H1 (cell line): Measurements from ENCODE around the gene WIPF3. TPM values are rescaled to one million over a fixed set of nuclear protein-coding genes. Genes with fewer than 3 reads are reported as not detected.

Experiments
- CTCF ChIA-PET: fragments of 300-600 bp; sonication (Branson Sonifier 250); formaldehyde crosslinking; loops from one replicate; lab custom pipeline; 2021; ENCODE audit not compliant: partially characterized antibody; lab: Charles Lee
- POLR2A ChIA-PET: fragments of 300-600 bp; sonication (Branson Sonifier 250); formaldehyde crosslinking; loops from one replicate; lab custom pipeline; 2021; ENCODE audit warnings: inconsistent platforms; ENCODE audit not compliant: partially characterized antibody; lab: Charles Lee
- DNase-seq, 2 experiments: peaks; one replicate each; pipeline versions ENCODE4 v3.0.0 to v3.0.0-alpha.2; 2010 to 2022; ENCODE audit warnings: low spot score in 2 of 2, low read depth in 1 of 2, mixed read lengths in 1 of 2
- FAIRE-seq: peaks from 2 replicates; lab custom pipeline; 2011; peaks lifted over from hg19 to GRCh38; lab: Jason Lieb, UNC
- H2AFZ ChIP-seq: 2 replicates; pipeline ENCODE4 v1.8.1; 2012; ENCODE audit warnings: low read length, inconsistent platforms
- H2AK5ac ChIP-seq: 2 replicates; pipeline ENCODE4 v1.6.1; 2013; ENCODE audit warnings: low read depth, low read length
- H2BK120ac ChIP-seq: replicated peaks from 2 replicates; pipeline ENCODE3; 2013; ENCODE audit warnings: low read depth, low read length, inconsistent platforms
- H2BK12ac ChIP-seq: 2 replicates; pipeline ENCODE4 v1.6.1; 2013; ENCODE audit warnings: low read depth, low read length
- H2BK15ac ChIP-seq: 2 replicates; pipeline ENCODE4 v1.6.1; 2013; ENCODE audit warnings: low read length
- H2BK20ac ChIP-seq: 2 replicates; pipeline ENCODE4 v1.6.1; 2013; ENCODE audit warnings: low read length
- H2BK5ac ChIP-seq: 2 replicates; pipeline ENCODE4 v1.6.1; 2013; ENCODE audit warnings: low read depth, low read length
- H3K14ac ChIP-seq: 2 replicates; pipeline ENCODE4 v1.6.1; 2013; ENCODE audit warnings: inconsistent platforms; ENCODE audit not compliant: insufficient read length
- H3K18ac ChIP-seq: 2 replicates; pipeline ENCODE4 v1.6.1; 2013; ENCODE audit warnings: low read length; ENCODE audit errors: extremely low read depth
- H3K23ac ChIP-seq: 2 replicates; pipeline ENCODE4 v1.6.1; 2013; ENCODE audit warnings: inconsistent platforms; ENCODE audit not compliant: insufficient read length
- H3K23me2 ChIP-seq: 2 replicates; pipeline ENCODE4 v1.6.1; 2013; ENCODE audit warnings: low read depth, low read length
- H3K27ac ChIP-seq: 2 replicates; pipeline ENCODE4 v1.6.1; 2011; ENCODE audit warnings: low read depth, low read length, inconsistent platforms
- H3K27me3 ChIP-seq, 4 experiments: replicated peaks in 1 of 4; 1 replicate in 1 of 4; 2 replicates in 3 of 4; pipeline versions ENCODE4 v1.6.1 to v1.8.1; 2011 to 2013; ENCODE audit warnings: low read length in 3 of 4, mild to moderate bottlenecking in 3 of 4, inconsistent platforms in 2 of 4, mixed read lengths in 2 of 4, moderate library complexity in 1 of 4; ENCODE audit not compliant: control insufficient read depth in 3 of 4, insufficient read depth in 3 of 4; ENCODE audit errors: extremely low read depth in 1 of 4
- H3K36me3 ChIP-seq, 4 experiments: 2 replicates each; pipeline versions ENCODE4 v1.6.1 to v1.8.1; 2011 to 2013; ENCODE audit warnings: mild to moderate bottlenecking in 4 of 4, low read length in 3 of 4, moderate library complexity in 2 of 4, control low read depth in 1 of 4, inconsistent platforms in 1 of 4; ENCODE audit not compliant: insufficient read depth in 4 of 4, control insufficient read depth in 2 of 4
- H3K4ac ChIP-seq: replicated peaks from 2 replicates; pipeline ENCODE3; 2013; ENCODE audit warnings: low read length, low read depth, mixed read lengths, inconsistent platforms; ENCODE audit not compliant: insufficient read length
- H3K4me1 ChIP-seq, 4 experiments: replicated peaks in 1 of 4; 1 replicate in 1 of 4; 2 replicates in 3 of 4; pipeline versions ENCODE4 v1.6.1 to v1.8.1; 2011 to 2013; ENCODE audit warnings: low read length in 3 of 4, inconsistent platforms in 2 of 4, mixed read lengths in 1 of 4; ENCODE audit not compliant: insufficient read depth in 4 of 4, control insufficient read depth in 3 of 4
- H3K4me2 ChIP-seq, 2 experiments: 2 replicates each; pipeline versions ENCODE4 v1.6.1 to v1.8.1; 2011 to 2013; ENCODE audit warnings: low read depth in 2 of 2, low read length in 2 of 2, control low read depth in 1 of 2, inconsistent platforms in 1 of 2, mild to moderate bottlenecking in 1 of 2; ENCODE audit not compliant: insufficient read depth in 1 of 2
- H3K4me3 ChIP-seq, 4 experiments: fragments of 200-600, 300-600 bp in 1 of 4; sonication (generic), shearing (Covaris generic), sonication (Bioruptor Twin) in 1 of 4; 2 replicates each; pipeline versions ENCODE4 v1.5.1 to v1.8.1; 2011 to 2016; ENCODE audit warnings: low read length in 4 of 4, low read depth in 3 of 4, control low read depth in 2 of 4, inconsistent platforms in 2 of 4, mild to moderate bottlenecking in 2 of 4, mixed read lengths in 1 of 4, moderate library complexity in 1 of 4; ENCODE audit not compliant: insufficient read depth in 2 of 4; ENCODE audit errors: extremely low read depth in 1 of 4
- H3K56ac ChIP-seq: replicated peaks from 2 replicates; pipeline ENCODE3; 2013; ENCODE audit warnings: low read depth, mild to moderate bottlenecking, mixed read lengths, low read length, inconsistent platforms; ENCODE audit not compliant: insufficient read length
- H3K79me1 ChIP-seq: 2 replicates; pipeline ENCODE4 v1.6.1; 2013; ENCODE audit warnings: low read depth, low read length, control low read depth
- H3K79me2 ChIP-seq, 2 experiments: 2 replicates each; pipeline versions ENCODE4 v1.6.1 to v1.8.1; 2012 to 2013; ENCODE audit warnings: low read length in 2 of 2, mild to moderate bottlenecking in 2 of 2, inconsistent platforms in 1 of 2; ENCODE audit not compliant: insufficient read depth in 2 of 2, control insufficient read depth in 1 of 2
- H3K9ac ChIP-seq, 4 experiments: replicated peaks in 1 of 4; 1 replicate in 1 of 4; 2 replicates in 3 of 4; pipeline versions ENCODE4 v1.6.1 to v1.8.1; 2011 to 2013; ENCODE audit warnings: low read depth in 3 of 4, low read length in 3 of 4, control low read depth in 2 of 4, mild to moderate bottlenecking in 2 of 4, moderate library complexity in 2 of 4, inconsistent platforms in 1 of 4; ENCODE audit errors: extremely low read depth in 1 of 4
- H3K9me3 ChIP-seq, 2 experiments: 2 replicates each; pipeline versions ENCODE4 v1.6.1 to v1.8.1; 2012 to 2013; ENCODE audit warnings: mild to moderate bottlenecking in 2 of 2, moderate library complexity in 2 of 2, control low read depth in 1 of 2, inconsistent platforms in 1 of 2, low read depth in 1 of 2, low read length in 1 of 2, mixed read lengths in 1 of 2; ENCODE audit not compliant: insufficient read depth in 2 of 2
- H4K20me1 ChIP-seq, 2 experiments: replicated peaks in 1 of 2; 2 replicates each; pipeline versions ENCODE3 to v1.8.1; 2011 to 2013; ENCODE audit warnings: inconsistent platforms in 2 of 2, low read length in 2 of 2, mild to moderate bottlenecking in 1 of 2; ENCODE audit not compliant: insufficient read depth in 2 of 2, control insufficient read depth in 1 of 2
- H4K5ac ChIP-seq: 2 replicates; pipeline ENCODE4 v1.6.1; 2013; ENCODE audit warnings: low read length, low read depth, mixed read lengths, inconsistent platforms; ENCODE audit not compliant: insufficient read length
- H4K8ac ChIP-seq: 2 replicates; pipeline ENCODE4 v1.8.0; 2013; ENCODE audit warnings: mild to moderate bottlenecking, moderate library complexity, low read length, inconsistent platforms; ENCODE audit not compliant: insufficient read depth; ENCODE audit errors: extremely low read depth
- H4K91ac ChIP-seq: replicated peaks from 2 replicates; pipeline ENCODE3; 2013; ENCODE audit warnings: low read length, mixed read lengths, inconsistent platforms; ENCODE audit not compliant: insufficient read length
- CEBPB ChIP-seq: IDR thresholded peaks from 2 replicates; pipeline ENCODE4 v1.6.1; 2012; ENCODE audit warnings: low read depth, low read length
- CREB1 ChIP-seq: IDR thresholded peaks from 2 replicates; pipeline ENCODE4 v1.6.1; 2012; ENCODE audit warnings: inconsistent platforms
- EP300 ChIP-seq, 2 experiments: IDR thresholded peaks; 1 replicate in 1 of 2; 2 replicates in 1 of 2; pipeline ENCODE4 v1.6.1; 2011 to 2012; ENCODE audit warnings: low read depth in 2 of 2, low read length in 2 of 2, mild to moderate bottlenecking in 2 of 2, borderline replicate concordance in 1 of 2, inconsistent platforms in 1 of 2, moderate library complexity in 1 of 2
- GTF2F1 ChIP-seq: IDR thresholded peaks from 2 replicates; pipeline ENCODE4 v1.6.1; 2012; ENCODE audit warnings: low read depth, low read length, improper control_type of control experiment, borderline replicate concordance
- HDAC6 ChIP-seq: IDR thresholded peaks from one replicate; pipeline ENCODE4 v1.7.1; 2012; ENCODE audit warnings: low read depth, mild to moderate bottlenecking, inconsistent platforms, low read length, moderate library complexity
- JUN ChIP-seq: IDR thresholded peaks from 2 replicates; pipeline ENCODE4 v1.6.1; 2011; ENCODE audit warnings: low read depth, mild to moderate bottlenecking, improper control_type of control experiment, low read length
- JUND ChIP-seq: IDR thresholded peaks from 2 replicates; pipeline ENCODE4 v1.6.1; 2011; ENCODE audit warnings: mild to moderate bottlenecking, improper control_type of control experiment, low read length
- MAFK ChIP-seq: IDR thresholded peaks from 2 replicates; pipeline ENCODE4 v1.6.1; 2012; ENCODE audit warnings: low read depth, mild to moderate bottlenecking, improper control_type of control experiment, low read length
- NANOG ChIP-seq: IDR thresholded peaks from 2 replicates; pipeline ENCODE4 v1.6.1; 2011; ENCODE audit warnings: low read length, low read depth, mild to moderate bottlenecking, inconsistent platforms; ENCODE audit not compliant: insufficient read depth, poor library complexity, severe bottlenecking
- SP2 ChIP-seq: IDR thresholded peaks from 2 replicates; pipeline ENCODE4 v1.6.1; 2012; ENCODE audit warnings: mild to moderate bottlenecking, low read length, inconsistent platforms
- SRF ChIP-seq: IDR thresholded peaks from 2 replicates; pipeline ENCODE4 v1.6.1; 2011; ENCODE audit warnings: mild to moderate bottlenecking, low read depth, low read length, moderate library complexity
- TAF1 ChIP-seq: IDR thresholded peaks from 2 replicates; pipeline ENCODE4 v1.6.1; 2011; ENCODE audit warnings: mild to moderate bottlenecking, low read depth, low read length
- TBP ChIP-seq: IDR thresholded peaks from 2 replicates; pipeline ENCODE4 v1.6.1; 2011; ENCODE audit warnings: low read depth, low read length, improper control_type of control experiment
- TEAD4 ChIP-seq: IDR thresholded peaks from 2 replicates; pipeline ENCODE4 v1.6.1; 2012; ENCODE audit warnings: low read depth, low read length, inconsistent platforms, mixed read lengths
- WGBS, 2 experiments: shearing (Covaris generic) in 1 of 2; methylation state at CpG; one replicate each; pipeline versions ENCODE4 v1.1.6 to v1.1.7; 2013 to 2015; ENCODE audit warnings: low lambda C conversion rate in 2 of 2, mixed read lengths in 2 of 2, inconsistent platforms in 1 of 2, low coverage in 1 of 2, missing lambda C conversion rate in 1 of 2; ENCODE audit not compliant: insufficient replicate concordance in 2 of 2, insufficient coverage in 1 of 2, insufficient read length in 1 of 2; ENCODE audit errors: extremely low coverage in 1 of 2, missing lambda C conversion rate in 1 of 2; 5-methylcytosine and 5-hydroxymethylcytosine counted together
- polyA plus RNA-seq, 7 experiments: library from polyadenylated mRNA; depleted of rRNA in 3 of 7; stranded (reverse) in 5 of 7; unstranded in 2 of 7; fragments of >200 nt in 5 of 7; fragments of 200-250 nt in 2 of 7; gene quantifications; 1 replicate in 5 of 7; 2 replicates in 1 of 7; 4 replicates in 1 of 7; pipeline versions ENCODE4 v1.2.1 to v1.2.3, GENCODE V29; 2011 to 2013; ENCODE audit warnings: missing spikeins in 2 of 7, mixed read lengths in 2 of 7
- total RNA-seq: library from RNA; stranded (reverse); fragmentation: NEBNext Ultra II Directional; extraction: Animal tissue kit (Norgen Biotek cat#: 25700); gene quantifications from 2 replicates; pipeline ENCODE4 v1.2.1, GENCODE V29; 2021
- TF ChIP-seq, protein P1 (sequence below): IDR thresholded peaks from 2 replicates; pipeline ENCODE4 v1.6.1; 2012; ENCODE audit warnings: inconsistent platforms

WIPF3 gene
- total and polyA plus RNA-seq, 2 of the 8 experiments (the other 6 are each of a cell fraction or from before 2014, with no cell fraction given), result 5.0 to 12.1 TPM

DNA sequence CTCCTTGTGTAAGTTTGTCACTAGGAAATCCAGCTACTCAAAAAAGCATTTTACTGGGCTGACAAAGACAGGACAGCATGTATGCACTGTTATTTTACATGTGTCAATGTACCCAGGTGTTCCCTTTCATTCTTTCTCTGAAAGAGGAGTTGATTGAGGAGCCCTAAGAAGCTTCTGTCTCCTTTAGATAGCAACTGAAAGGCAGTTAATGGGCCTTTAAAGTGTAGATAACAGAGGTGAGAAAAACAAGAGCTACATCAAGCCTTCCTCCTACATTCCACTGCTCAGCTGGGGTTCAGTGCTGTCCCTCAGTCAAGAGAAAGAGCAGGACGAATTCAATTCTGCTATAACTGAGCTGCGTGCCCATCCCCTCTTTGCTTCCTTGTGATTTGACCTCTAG lies 12.8 kb upstream of the WIPF3 start:
- H3K27ac ChIP-seq, result no peak overlapping the region
- no peak overlapping the region for H3K23ac ChIP-seq
- H3K14ac ChIP-seq, result no peak overlapping the region
- no peak overlapping the region for H3K18ac ChIP-seq
- no peaks in the 10 kb centered on the region; a peak in 1 of 4 replicates for H3K9me3 ChIP-seq
- no peak overlapping the region for H2BK5ac ChIP-seq
- no peak overlapping the region for H4K91ac ChIP-seq
- no peak overlapping the region for H3K9ac ChIP-seq
- H3K56ac ChIP-seq, result no peak overlapping the region
- no peak overlapping the region for H2BK12ac ChIP-seq
- no peaks in the 10 kb centered on the region for H3K27me3 ChIP-seq
- no peaks in the 10 kb centered on the region for H3K79me2 ChIP-seq
- no peak overlapping the region for H3K4ac ChIP-seq
- no peak overlapping the region for H2BK15ac ChIP-seq
- H4K5ac ChIP-seq, result no peak overlapping the region
- CTCF ChIA-PET, result interaction anchor here (0.6 to 1.8 kb wide), 7 partner anchors 9 to 1882 kb away, joined by 3 to 4 read pairs (median 3); partner anchors contain the start of gene WIPF3
- peak; percentile 72 for FAIRE-seq
- DNase-seq, result no peak
- H2BK120ac ChIP-seq, result no peak overlapping the region
- peaks cover 0 to 6% (median 2%) of the 10 kb centered on the region in 4 experiments; a peak in 3 of 7 replicates for H3K4me1 ChIP-seq
- no peak overlapping the region for H2AK5ac ChIP-seq
- H3K36me3 ChIP-seq, result no peaks in the 10 kb centered on the region
- H3K4me2 ChIP-seq, result peak overlapping the region; percentile 12 to 14; a peak in 1 of 4 replicates
- WGBS, 2 experiments, result 3% methylated on average over 2 of the region's 2 CpGs; no CpG with 5 or more reads in 1 of the 2 experiments
- no peak overlapping the region for H4K8ac ChIP-seq
- H3K23me2 ChIP-seq, result no peaks in the 10 kb centered on the region
- H3K79me1 ChIP-seq, result no peaks in the 10 kb centered on the region
- H2AFZ ChIP-seq, result no peak overlapping the region
- POLR2A ChIA-PET, result interaction anchor here (0.6 to 1.9 kb wide), 2 partner anchors 13 to 19 kb away, joined by 3 to 7 read pairs; partner anchors contain the start of gene WIPF3
- H4K20me1 ChIP-seq, result no peaks in the 10 kb centered on the region
- H3K4me3 ChIP-seq, result no peak overlapping the region
- no peak overlapping the region for H2BK20ac ChIP-seq
- TF ChIP-seq TBP, result no peak
- TF ChIP-seq JUND, result no peak
- TF ChIP-seq TAF1, result no peak
- no peak for TF ChIP-seq CREB1
- TF ChIP-seq GTF2F1, result no peak
- no peak for TF ChIP-seq SRF
- TF ChIP-seq, protein P1, sequence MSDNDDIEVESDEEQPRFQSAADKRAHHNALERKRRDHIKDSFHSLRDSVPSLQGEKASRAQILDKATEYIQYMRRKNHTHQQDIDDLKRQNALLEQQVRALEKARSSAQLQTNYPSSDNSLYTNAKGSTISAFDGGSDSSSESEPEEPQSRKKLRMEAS, result no peak
- peak; percentile 76; the same call in 1 of the 2 replicates for TF ChIP-seq TEAD4
- TF ChIP-seq SP2, result no peak
- no peak for TF ChIP-seq JUN
- TF ChIP-seq CEBPB, result no peak
- no peak for TF ChIP-seq MAFK
- TF ChIP-seq NANOG, result peak; percentile 88
- TF ChIP-seq EP300 (IDR thresholded peaks at IDR 0.05; ENCODE audit: borderline replicate concordance in 1 of 2, low read depth in 2 of 2, low read length in 2 of 2), result peak in 1 of 2 experiments; percentile 78; a peak in 1 of 3 replicates
- no peak for TF ChIP-seq HDAC6
